Measurements from ENCODE around the gene TAAR6. TPM values are rescaled to one million over a fixed set of nuclear protein-coding genes. Genes with fewer than 3 reads are reported as not detected.

Gene TAAR6
- polyA plus RNA-seq, 4 donors, result not detected

DNA sequence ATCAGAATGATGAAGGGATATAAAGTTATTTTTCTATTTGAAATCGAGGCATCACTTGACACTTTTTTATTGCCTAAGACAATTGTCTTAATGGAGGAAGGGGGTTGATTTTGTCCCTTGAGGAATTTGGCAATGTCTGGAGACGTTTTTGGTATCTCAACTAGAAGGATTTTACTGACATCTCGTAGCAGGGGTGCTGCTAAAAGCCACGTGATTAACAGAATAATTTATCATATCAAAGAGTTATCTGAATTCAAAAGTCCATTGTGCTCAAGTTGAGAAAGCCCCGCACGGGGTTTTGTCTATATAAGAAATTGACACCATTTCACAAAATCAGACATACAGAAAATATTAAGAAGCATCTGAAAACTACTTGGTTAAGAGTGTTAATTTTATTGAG lies 1.5 kb upstream of the TAAR6 start:
- H3K9me3 ChIP-seq (ENCODE audit: control insufficient read depth in 2 of 2, insufficient read depth in 1 of 2, low read depth in 1 of 2, low read length in 1 of 2), result no peaks in the 10 kb centered on the region
- H3K36me3 ChIP-seq (ENCODE audit: control insufficient read depth in 3 of 3, insufficient read depth in 2 of 3, low read depth in 1 of 3, low read length in 3 of 3), result no peaks in the 10 kb centered on the region
- peaks cover 0 to 2% (median 0%) of the 10 kb centered on the region in 3 donors for H3K27me3 ChIP-seq (ENCODE audit: control insufficient read depth in 3 of 3, insufficient read depth in 3 of 3, low read length in 3 of 3)
- 35 to 61% (median 35%) methylated on average over 6 of the region's 6 CpGs for WGBS, 3 donors
- no peaks in the 10 kb centered on the region for H3K4me1 ChIP-seq (ENCODE audit: control insufficient read depth in 3 of 3, insufficient read depth in 2 of 3, low read depth in 1 of 3, low read length in 2 of 3)
- no peak for FAIRE-seq
- no peak for DNase-seq
- no peak overlapping the region for H3K27ac ChIP-seq (ENCODE audit: low read depth in 1 of 3, low read length in 2 of 3)
- no peak overlapping the region for H3K4me3 ChIP-seq (ENCODE audit: low read depth in 1 of 3, low read length in 3 of 3)

DNA sequence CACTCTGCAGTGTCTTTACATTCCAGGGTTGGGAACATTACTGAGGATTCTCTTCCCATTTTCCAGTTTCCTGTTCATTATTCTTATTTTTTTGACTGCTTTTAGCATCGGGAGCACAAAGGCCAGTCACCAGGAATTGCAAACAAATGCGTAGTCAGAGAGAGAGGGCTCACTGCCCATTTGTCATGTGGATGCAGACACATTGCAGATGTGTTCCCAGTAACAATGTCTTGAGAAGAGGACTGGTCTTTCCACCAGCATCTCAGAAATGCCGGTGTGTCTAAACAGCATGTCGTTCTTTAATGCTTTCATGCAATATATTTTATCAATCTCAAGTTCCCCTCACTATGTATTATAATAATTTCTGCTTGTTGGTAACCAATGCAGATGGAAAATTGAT lies 952 bp upstream of the TAAR6 start:
- DNase-seq (no peak), FAIRE-seq (no peak)
- Histone ChIP-seq H3K9me3 (ENCODE audit: control insufficient read depth in 2 of 2, insufficient read depth in 1 of 2, low read depth in 1 of 2, low read length in 1 of 2) (no peaks in the 10 kb centered on the region), H3K27ac (ENCODE audit: low read depth in 1 of 3, low read length in 2 of 3) (no peak overlapping the region), H3K4me1 (ENCODE audit: control insufficient read depth in 3 of 3, insufficient read depth in 2 of 3, low read depth in 1 of 3, low read length in 2 of 3) (no peaks in the 10 kb centered on the region), H3K4me3 (ENCODE audit: low read depth in 1 of 3, low read length in 3 of 3) (no peak overlapping the region), H3K36me3 (ENCODE audit: control insufficient read depth in 3 of 3, insufficient read depth in 2 of 3, low read depth in 1 of 3, low read length in 3 of 3) (no peaks in the 10 kb centered on the region), H3K27me3 (ENCODE audit: control insufficient read depth in 3 of 3, insufficient read depth in 3 of 3, low read length in 3 of 3) (peaks cover 0 to 2% (median 0%) of the 10 kb centered on the region in 3 donors)
- 60 to 78% (median 75%) methylated on average over 4 of the region's 4 CpGs for WGBS, 3 donors

- H3K4me1 ChIP-seq (ENCODE audit: control insufficient read depth in 3 of 3, insufficient read depth in 2 of 3, low read depth in 1 of 3, low read length in 2 of 3), result no peaks in the 10 kb centered on the region
- H3K9me3 ChIP-seq (ENCODE audit: control insufficient read depth in 2 of 2, insufficient read depth in 1 of 2, low read depth in 1 of 2, low read length in 1 of 2), result no peaks in the 10 kb centered on the region
- H3K27ac ChIP-seq (ENCODE audit: low read depth in 1 of 3, low read length in 2 of 3), result no peak overlapping the region
- FAIRE-seq (no peak), DNase-seq (no peak)
- H3K36me3 ChIP-seq (ENCODE audit: control insufficient read depth in 3 of 3, insufficient read depth in 2 of 3, low read depth in 1 of 3, low read length in 3 of 3), result no peaks in the 10 kb centered on the region
- peaks cover 0 to 2% (median 0%) of the 10 kb centered on the region in 3 donors for H3K27me3 ChIP-seq (ENCODE audit: control insufficient read depth in 3 of 3, insufficient read depth in 3 of 3, low read length in 3 of 3)
- no peak overlapping the region for H3K4me3 ChIP-seq (ENCODE audit: low read depth in 1 of 3, low read length in 3 of 3)
These were observed 1.7 kb downstream of the TAAR6 start for GRCh38 chr6:132571774-132572173.

- Histone ChIP-seq H3K9me3 (ENCODE audit: control insufficient read depth in 2 of 2, insufficient read depth in 1 of 2, low read depth in 1 of 2, low read length in 1 of 2) (peaks cover 0 to 5% of the 10 kb centered on the region in 2 donors), H3K36me3 (ENCODE audit: control insufficient read depth in 3 of 3, insufficient read depth in 2 of 3, low read depth in 1 of 3, low read length in 3 of 3) (no peaks in the 10 kb centered on the region), H3K27ac (ENCODE audit: low read depth in 1 of 3, low read length in 2 of 3) (no peak overlapping the region), H3K4me3 (ENCODE audit: low read depth in 1 of 3, low read length in 3 of 3) (no peak overlapping the region), H3K4me1 (ENCODE audit: control insufficient read depth in 3 of 3, insufficient read depth in 2 of 3, low read depth in 1 of 3, low read length in 2 of 3) (no peaks in the 10 kb centered on the region), H3K27me3 (ENCODE audit: control insufficient read depth in 3 of 3, insufficient read depth in 3 of 3, low read length in 3 of 3) (no peaks in the 10 kb centered on the region)
- FAIRE-seq (no peak), DNase-seq (no peak)
- 58 to 81% (median 70%) methylated on average over 1 of the region's 1 CpG for WGBS, 3 donors
These were observed 14.6 kb downstream of the TAAR6 start for GRCh38 chr6:132584698-132585097.

- Histone ChIP-seq H3K4me3 (ENCODE audit: low read depth in 1 of 3, low read length in 3 of 3) (no peak overlapping the region), H3K9me3 (ENCODE audit: control insufficient read depth in 2 of 2, insufficient read depth in 1 of 2, low read depth in 1 of 2, low read length in 1 of 2) (no peaks in the 10 kb centered on the region), H3K4me1 (ENCODE audit: control insufficient read depth in 3 of 3, insufficient read depth in 2 of 3, low read depth in 1 of 3, low read length in 2 of 3) (no peaks in the 10 kb centered on the region), H3K27ac (ENCODE audit: low read depth in 1 of 3, low read length in 2 of 3) (no peak overlapping the region), H3K27me3 (ENCODE audit: control insufficient read depth in 3 of 3, insufficient read depth in 3 of 3, low read length in 3 of 3) (no peaks in the 10 kb centered on the region), H3K36me3 (ENCODE audit: control insufficient read depth in 3 of 3, insufficient read depth in 2 of 3, low read depth in 1 of 3, low read length in 3 of 3) (no peaks in the 10 kb centered on the region)
- DNase-seq, result no peak
- WGBS, 3 donors, result 57 to 89% (median 69%) methylated on average over 2 of the region's 2 CpGs
- no peak for FAIRE-seq
These were observed 17.3 kb downstream of the TAAR6 start for GRCh38 chr6:132587424-132587823.

DNA sequence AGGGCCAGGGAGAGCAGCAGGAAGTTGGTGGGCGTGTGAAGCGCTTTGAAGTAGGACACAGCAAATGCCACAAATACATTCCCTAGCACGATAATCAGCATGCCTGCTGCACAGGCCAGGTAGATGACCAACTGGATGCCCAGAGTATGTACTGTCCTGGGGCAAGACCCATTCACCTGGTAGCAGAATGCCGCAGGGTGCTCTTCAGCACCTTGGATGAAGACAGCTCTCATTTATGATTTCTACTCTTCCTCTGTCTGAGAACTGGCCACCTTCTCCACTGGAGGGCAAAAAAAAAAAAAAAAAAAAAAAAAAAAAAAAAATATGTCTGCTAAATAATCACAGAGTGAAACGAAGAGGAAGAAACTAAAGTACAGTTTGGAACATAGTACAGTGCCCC lies 19.3 kb downstream of the TAAR6 start, which contains the start of gene TAAR5:
TSS of gene TAAR5 (minus strand) at position 288 of the 400 bp plus-strand sequence. CDS start at position 233, 55 bp downstream.
- no peak for DNase-seq
- no peaks in the 10 kb centered on the region for H3K36me3 ChIP-seq (ENCODE audit: control insufficient read depth in 3 of 3, insufficient read depth in 2 of 3, low read depth in 1 of 3, low read length in 3 of 3)
- H3K27ac ChIP-seq (ENCODE audit: low read depth in 1 of 3, low read length in 2 of 3), result no peak within 1 kb of the TSS
- H3K4me1 ChIP-seq (ENCODE audit: control insufficient read depth in 3 of 3, insufficient read depth in 2 of 3, low read depth in 1 of 3, low read length in 2 of 3), result no peaks in the 10 kb centered on the region
- no peak within 1 kb of the TSS for H3K4me3 ChIP-seq (ENCODE audit: low read depth in 1 of 3, low read length in 3 of 3)
- FAIRE-seq, result no peak
- H3K9me3 ChIP-seq (ENCODE audit: control insufficient read depth in 2 of 2, insufficient read depth in 1 of 2, low read depth in 1 of 2, low read length in 1 of 2), result no peaks in the 10 kb centered on the region
- H3K27me3 ChIP-seq (ENCODE audit: control insufficient read depth in 3 of 3, insufficient read depth in 3 of 3, low read length in 3 of 3), result no peaks in the 10 kb centered on the region
- 73 to 78% (median 76%) methylated on average over 5 of the region's 5 CpGs for WGBS, 3 donors

DNA sequence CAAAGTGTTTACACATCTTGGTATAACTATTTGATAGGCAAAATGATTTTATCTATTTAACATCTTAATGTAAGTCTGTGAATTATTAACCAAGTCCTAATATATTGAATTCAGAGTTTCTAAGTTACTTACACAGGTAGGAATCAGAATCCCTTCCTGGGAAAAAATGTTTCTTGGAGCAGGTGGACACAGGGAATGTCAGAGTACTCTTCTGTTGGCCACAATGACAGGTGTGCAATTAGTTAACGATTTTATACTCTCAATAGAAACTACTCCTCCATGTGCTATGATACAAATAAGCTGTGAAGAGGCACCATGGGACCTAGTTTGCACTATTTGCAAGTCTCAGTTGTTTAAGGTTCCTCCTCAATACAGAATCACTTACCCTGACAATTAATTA lies 20.2 kb downstream of the TAAR6 start:
- Histone ChIP-seq H3K27me3 (ENCODE audit: control insufficient read depth in 3 of 3, insufficient read depth in 3 of 3, low read length in 3 of 3) (no peaks in the 10 kb centered on the region), H3K4me1 (ENCODE audit: control insufficient read depth in 3 of 3, insufficient read depth in 2 of 3, low read depth in 1 of 3, low read length in 2 of 3) (no peaks in the 10 kb centered on the region), H3K36me3 (ENCODE audit: control insufficient read depth in 3 of 3, insufficient read depth in 2 of 3, low read depth in 1 of 3, low read length in 3 of 3) (no peaks in the 10 kb centered on the region), H3K9me3 (ENCODE audit: control insufficient read depth in 2 of 2, insufficient read depth in 1 of 2, low read depth in 1 of 2, low read length in 1 of 2) (no peaks in the 10 kb centered on the region), H3K27ac (ENCODE audit: low read depth in 1 of 3, low read length in 2 of 3) (no peak overlapping the region), H3K4me3 (ENCODE audit: low read depth in 1 of 3, low read length in 3 of 3) (no peak overlapping the region)
- 17 to 50% (median 30%) methylated on average over 1 of the region's 1 CpG for whole genome bisulfite sequencing, 3 donors
- FAIRE-seq (no peak), DNase-seq (no peak)

GRCh38 chr6:132592855-132593254 lies 22.7 kb downstream of the TAAR6 start:
- Histone ChIP-seq H3K4me3 (ENCODE audit: low read depth in 1 of 3, low read length in 3 of 3) (no peak overlapping the region), H3K4me1 (ENCODE audit: control insufficient read depth in 3 of 3, insufficient read depth in 2 of 3, low read depth in 1 of 3, low read length in 2 of 3) (no peaks in the 10 kb centered on the region), H3K9me3 (ENCODE audit: control insufficient read depth in 2 of 2, insufficient read depth in 1 of 2, low read depth in 1 of 2, low read length in 1 of 2) (no peaks in the 10 kb centered on the region), H3K27me3 (ENCODE audit: control insufficient read depth in 3 of 3, insufficient read depth in 3 of 3, low read length in 3 of 3) (no peaks in the 10 kb centered on the region), H3K36me3 (ENCODE audit: control insufficient read depth in 3 of 3, insufficient read depth in 2 of 3, low read depth in 1 of 3, low read length in 3 of 3) (no peaks in the 10 kb centered on the region), H3K27ac (ENCODE audit: low read depth in 1 of 3, low read length in 2 of 3) (no peak overlapping the region)
- FAIRE-seq (no peak), DNase-seq (no peak)
- 61 to 93% (median 73%) methylated on average over 2 of the region's 2 CpGs for WGBS, 3 donors

GRCh38 chr6:132596201-132596600 lies 26.1 kb downstream of the TAAR6 start:
- FAIRE-seq (no peak), DNase-seq (peak in 1 of 2 donors; percentile 69)
- H3K27me3 ChIP-seq (ENCODE audit: control insufficient read depth in 3 of 3, insufficient read depth in 3 of 3, low read length in 3 of 3), result no peaks in the 10 kb centered on the region
- H3K4me1 ChIP-seq (ENCODE audit: control insufficient read depth in 3 of 3, insufficient read depth in 2 of 3, low read depth in 1 of 3, low read length in 2 of 3), result peaks cover 0 to 2% (median 0%) of the 10 kb centered on the region in 3 donors
- no peak overlapping the region for H3K4me3 ChIP-seq (ENCODE audit: low read depth in 1 of 3, low read length in 3 of 3)
- 26 to 75% (median 57%) methylated on average over 6 of the region's 6 CpGs for WGBS, 3 donors
- no peak overlapping the region for H3K27ac ChIP-seq (ENCODE audit: low read depth in 1 of 3, low read length in 2 of 3)
- H3K9me3 ChIP-seq (ENCODE audit: control insufficient read depth in 2 of 2, insufficient read depth in 1 of 2, low read depth in 1 of 2, low read length in 1 of 2), result no peaks in the 10 kb centered on the region
- no peaks in the 10 kb centered on the region for H3K36me3 ChIP-seq (ENCODE audit: control insufficient read depth in 3 of 3, insufficient read depth in 2 of 3, low read depth in 1 of 3, low read length in 3 of 3)

Data from small intestine (tissue), 7 donors.